Lower leg skin (tissue), 3 donors: ENCODE data around the gene ARL17A.
"Not testable (repeated sequence)": the region's sequence is repeated elsewhere in the genome, so short reads cannot be mapped to it uniquely, and the experiment has no call there.

Experiments used
- CTCF ChIP-seq, 3 donors: fragments of 450-650 bp; IDR thresholded peaks; one replicate each; pipeline ENCODE4 v1.5.1; 2016; ENCODE audit warnings: antibody characterized with exemption in 3 of 3, mild to moderate bottlenecking in 3 of 3, moderate library complexity in 2 of 3
- POLR2A ChIP-seq, 2 donors: fragments of 450-650 bp; IDR thresholded peaks; one replicate each; pipeline ENCODE4 v1.6.1; 2016 to 2017; ENCODE audit warnings: antibody characterized with exemption in 2 of 2, mild to moderate bottlenecking in 1 of 2, moderate library complexity in 1 of 2

GRCh38 chr17:46623790-46624189 is 44.3 kb upstream of the ARL17A start:
- not testable (repeated sequence) for TF ChIP-seq CTCF, POLR2A (IDR thresholded peaks at IDR 0.05)
